ENCODE measurements around the gene MYO3A. TPM values are rescaled to one million over a fixed set of nuclear protein-coding genes. Genes with fewer than 3 reads are reported as not detected.
"Not testable (repeated sequence)": the region's sequence is repeated elsewhere in the genome, so short reads cannot be mapped to it uniquely, and the experiment has no call there.

Gene MYO3A
- total RNA-seq, 1 donor = 0.10 TPM

DNA sequence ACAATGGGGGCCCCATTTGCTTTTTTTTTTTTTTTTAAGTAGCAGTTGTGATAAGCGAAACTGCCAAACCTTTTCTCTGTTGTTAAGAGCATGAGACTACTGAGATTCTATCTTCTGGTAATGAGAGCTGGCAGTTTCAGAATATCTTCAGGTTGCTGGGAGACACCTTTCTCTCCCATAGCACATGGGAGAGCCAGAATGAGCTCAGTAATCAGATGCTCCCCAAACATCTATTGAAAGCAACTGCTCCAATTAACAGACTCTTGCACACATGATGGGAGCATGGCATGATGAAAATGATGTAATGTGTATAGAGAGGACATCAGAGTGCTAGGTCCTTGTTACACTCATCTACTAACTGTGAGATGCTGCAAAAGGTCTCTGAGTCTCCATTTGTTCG is 18.8 kb downstream of the MYO3A start:
- Histone ChIP-seq H3K27me3 (ENCODE audit: insufficient read depth, low read length) (no peaks in the 10 kb centered on the region), H3K4me1 (ENCODE audit: insufficient read depth, low read length) (no peaks in the 10 kb centered on the region), H3K4me3 (ENCODE audit: low read length) (no peak overlapping the region), H3K9me3 (ENCODE audit: low read depth, low read length) (no peaks in the 10 kb centered on the region)

DNA sequence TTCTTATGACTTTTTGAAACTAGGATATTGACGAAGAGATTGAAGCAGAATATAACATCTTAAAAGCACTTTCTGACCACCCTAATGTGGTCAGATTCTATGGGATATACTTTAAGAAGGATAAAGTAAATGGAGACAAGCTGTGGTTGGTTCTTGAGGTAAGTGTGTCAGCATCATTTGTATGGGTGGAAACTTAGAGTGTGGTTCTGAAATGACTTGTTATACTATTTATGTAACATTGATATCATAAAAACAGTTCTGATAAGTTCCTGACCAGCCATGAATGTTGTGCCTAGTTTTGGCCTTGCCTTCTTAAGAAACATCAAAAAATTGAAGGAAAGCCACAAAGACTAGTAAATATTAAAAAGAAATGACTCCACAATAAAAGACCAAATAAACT is 20.8 kb downstream of the MYO3A start:
- Histone ChIP-seq H3K9me3 (ENCODE audit: low read depth, low read length) (no peaks in the 10 kb centered on the region), H3K27me3 (ENCODE audit: insufficient read depth, low read length) (no peaks in the 10 kb centered on the region), H3K4me1 (ENCODE audit: insufficient read depth, low read length) (no peaks in the 10 kb centered on the region), H3K4me3 (ENCODE audit: low read length) (no peak overlapping the region)

DNA sequence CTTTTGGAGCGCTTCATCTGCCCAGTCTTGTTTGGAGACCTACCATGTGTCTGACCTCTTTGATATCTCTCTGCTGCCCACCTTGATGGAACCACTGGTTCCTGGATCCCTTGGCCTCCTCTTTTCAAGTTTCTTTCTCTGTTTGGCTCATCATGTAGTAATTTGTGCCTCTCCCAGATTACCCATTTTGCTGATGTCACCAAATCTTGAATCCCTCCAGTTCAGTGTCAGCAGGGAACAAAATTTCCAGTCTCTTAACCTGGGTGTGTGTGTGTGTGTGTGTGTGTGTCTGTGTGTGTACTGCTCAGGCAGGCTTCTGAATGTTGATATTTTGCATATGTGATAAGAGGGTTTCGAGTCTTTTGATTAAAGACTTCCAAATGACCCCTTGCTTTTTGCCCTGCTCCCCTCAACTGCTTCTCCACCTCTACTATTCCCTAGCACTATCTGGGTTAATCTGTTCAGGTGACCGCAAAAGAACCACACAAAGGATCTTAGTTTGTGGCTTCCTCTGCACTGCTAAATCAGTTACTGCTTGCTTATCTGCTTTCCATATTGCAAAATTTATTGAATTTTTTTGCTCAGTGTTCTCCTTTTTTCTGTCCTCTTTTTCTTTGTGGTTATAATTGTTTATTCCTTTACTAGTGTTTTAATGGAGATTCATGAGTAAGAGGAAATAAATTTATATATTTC is 25.7 kb downstream of the MYO3A start:
- no peaks in the 10 kb centered on the region for H3K4me1 ChIP-seq (ENCODE audit: insufficient read depth, low read length)
- peaks cover 4% of the 10 kb centered on the region for H3K27me3 ChIP-seq (ENCODE audit: insufficient read depth, low read length)
- H3K9me3 ChIP-seq (ENCODE audit: low read depth, low read length) = no peaks in the 10 kb centered on the region

DNA sequence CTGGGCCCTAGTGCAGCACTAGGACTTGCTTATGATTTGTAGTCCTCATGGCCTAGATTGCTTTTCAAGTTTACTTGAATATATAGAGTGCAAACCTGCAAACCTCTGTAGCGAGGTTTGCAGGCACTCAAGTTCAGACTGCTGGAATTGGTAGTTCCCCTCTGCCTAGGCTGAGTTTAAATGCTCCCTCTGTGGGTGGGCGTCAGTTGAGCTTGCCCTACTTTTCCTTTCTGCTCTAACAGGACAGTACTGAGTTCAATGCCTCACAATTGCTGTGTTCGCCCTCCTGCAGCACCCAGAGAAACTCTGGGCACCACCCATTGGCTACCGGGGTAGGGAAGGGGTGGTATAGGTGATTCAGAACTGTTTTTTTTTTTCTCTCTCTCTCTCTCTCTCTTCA is 31.6 kb downstream of the MYO3A start:
- Histone ChIP-seq H3K4me3 (ENCODE audit: low read length) (no peak overlapping the region), H3K9me3 (ENCODE audit: low read depth, low read length) (no peaks in the 10 kb centered on the region), H3K27me3 (ENCODE audit: insufficient read depth, low read length) (peaks cover 4% of the 10 kb centered on the region), H3K4me1 (ENCODE audit: insufficient read depth, low read length) (no peaks in the 10 kb centered on the region)

More for the DNA sequence above, 25.7 kb downstream of the MYO3A start:
- H3K4me3 ChIP-seq (ENCODE audit: low read length) = no peak overlapping the region

DNA sequence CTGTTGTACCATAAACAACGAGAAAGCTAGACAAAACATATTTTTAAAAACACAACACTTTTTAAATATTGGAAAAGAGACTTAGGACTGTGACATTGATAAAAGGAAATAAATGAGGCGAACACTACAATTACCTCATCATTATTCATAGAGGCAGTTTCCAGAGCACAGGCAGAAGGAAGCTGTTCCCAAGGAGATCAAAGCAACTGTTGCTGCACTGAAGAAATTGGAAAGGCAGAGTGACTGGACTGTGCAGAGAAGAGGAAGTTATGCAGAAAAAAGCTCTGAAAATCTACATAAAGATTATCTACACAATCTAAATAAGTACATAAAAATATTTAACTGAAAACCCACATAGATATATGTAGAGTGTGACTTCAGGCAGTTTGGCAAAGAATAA is 32.8 kb downstream of the MYO3A start:
- Histone ChIP-seq H3K9me3 (ENCODE audit: low read depth, low read length) (no peaks in the 10 kb centered on the region), H3K4me3 (ENCODE audit: low read length) (no peak overlapping the region), H3K4me1 (ENCODE audit: insufficient read depth, low read length) (no peaks in the 10 kb centered on the region), H3K27me3 (ENCODE audit: insufficient read depth, low read length) (peaks cover 4% of the 10 kb centered on the region)

DNA sequence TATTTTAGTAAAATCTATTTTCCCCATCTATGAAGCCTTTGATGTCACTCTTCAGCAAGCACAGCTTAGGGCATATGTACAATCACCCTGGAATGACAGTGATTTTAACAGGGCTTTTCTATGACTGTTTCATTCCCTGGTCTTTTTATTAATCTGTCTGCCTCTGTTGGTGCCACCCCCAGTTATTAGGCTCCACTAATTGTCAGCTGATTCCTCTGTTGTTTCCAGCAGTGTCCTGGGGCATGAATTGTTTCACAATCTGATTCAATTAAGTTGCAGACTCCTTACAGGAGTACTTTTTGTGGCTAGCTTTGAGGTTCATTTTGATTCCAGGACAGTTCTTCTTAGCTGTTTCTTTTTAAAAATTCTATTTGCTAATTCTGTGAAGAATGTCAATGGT is 38.6 kb downstream of the MYO3A start:
- no peak overlapping the region for H3K4me3 ChIP-seq (ENCODE audit: low read length)
- H3K27me3 ChIP-seq (ENCODE audit: insufficient read depth, low read length) = no peaks in the 10 kb centered on the region
- H3K9me3 ChIP-seq (ENCODE audit: low read depth, low read length) = no peaks in the 10 kb centered on the region
- H3K4me1 ChIP-seq (ENCODE audit: insufficient read depth, low read length) = no peaks in the 10 kb centered on the region

DNA sequence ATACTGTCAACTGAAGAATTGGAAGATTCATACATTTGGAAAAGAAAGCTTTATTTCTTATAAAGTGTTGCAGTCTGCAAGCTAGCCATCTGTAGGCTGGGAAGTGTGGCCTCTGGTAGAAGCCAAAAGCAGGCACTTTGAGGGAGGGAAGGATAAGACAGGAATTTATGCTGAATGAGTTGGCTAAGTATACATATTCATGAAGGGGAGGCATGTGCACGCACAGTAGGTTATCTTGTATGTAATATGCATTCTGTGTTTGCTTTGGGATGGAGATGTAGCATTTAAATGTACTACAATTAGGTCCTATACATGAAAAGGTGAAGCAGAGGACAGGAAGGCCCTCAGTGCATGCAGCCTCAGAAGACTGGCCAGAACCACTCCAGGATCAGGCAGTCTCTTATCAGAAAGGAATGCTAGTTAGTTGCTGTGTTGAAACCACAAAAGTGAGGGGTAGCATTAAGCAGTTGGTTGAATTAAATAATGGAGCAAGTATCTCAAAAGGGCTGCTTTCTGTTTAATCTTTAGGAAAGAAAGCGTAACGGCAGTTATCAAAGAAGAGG is 40.9 kb downstream of the MYO3A start:
- no peaks in the 10 kb centered on the region for H3K4me1 ChIP-seq (ENCODE audit: insufficient read depth, low read length)
- H3K4me3 ChIP-seq (ENCODE audit: low read length) = no peak overlapping the region
- no peaks in the 10 kb centered on the region for H3K9me3 ChIP-seq (ENCODE audit: low read depth, low read length)
- H3K27me3 ChIP-seq (ENCODE audit: insufficient read depth, low read length) = no peaks in the 10 kb centered on the region

DNA sequence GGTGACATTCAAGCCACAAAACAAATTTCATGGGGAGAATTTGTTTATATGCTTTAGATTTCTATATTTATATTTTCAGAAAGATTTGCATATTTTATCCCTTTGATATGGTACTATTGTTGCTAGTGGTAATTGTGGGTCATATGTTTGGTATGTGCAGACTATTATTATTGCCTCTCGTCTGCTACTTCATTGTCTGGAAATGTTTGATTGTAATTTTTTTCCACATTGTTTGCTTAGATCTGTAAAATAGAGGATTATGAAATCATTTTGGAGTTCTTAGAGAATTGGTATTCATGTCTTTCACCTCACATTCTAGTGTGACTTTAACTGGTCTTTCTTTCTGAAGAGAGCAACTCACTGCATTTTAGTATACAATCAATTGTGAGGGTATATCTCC is 44.7 kb downstream of the MYO3A start:
- H3K4me3 ChIP-seq (ENCODE audit: low read length) = no peak overlapping the region
- H3K4me1 ChIP-seq (ENCODE audit: insufficient read depth, low read length) = no peaks in the 10 kb centered on the region
- no peaks in the 10 kb centered on the region for H3K9me3 ChIP-seq (ENCODE audit: low read depth, low read length)
- H3K27me3 ChIP-seq (ENCODE audit: insufficient read depth, low read length) = no peaks in the 10 kb centered on the region

DNA sequence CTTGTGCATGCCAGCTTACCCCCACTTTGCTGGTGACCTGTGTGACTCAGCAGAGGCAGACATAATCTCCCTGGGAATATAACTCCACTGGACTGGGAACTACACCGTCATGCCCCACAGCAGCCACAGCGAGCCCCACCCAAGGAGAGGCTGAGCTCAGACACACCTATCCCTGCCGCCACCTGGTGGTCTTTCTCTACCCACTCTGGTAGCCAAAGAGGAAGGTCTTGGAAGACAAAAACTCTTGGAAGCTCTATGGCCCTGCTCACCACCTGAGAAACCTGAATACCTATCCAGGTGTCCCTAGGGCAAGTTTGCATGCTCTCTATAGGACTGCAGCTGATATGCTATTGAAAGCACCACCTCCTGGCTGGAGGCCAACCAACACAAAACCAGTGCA is 48.1 kb downstream of the MYO3A start:
- Histone ChIP-seq H3K4me3 (ENCODE audit: low read length) (no peak overlapping the region), H3K9me3 (ENCODE audit: low read depth, low read length) (no peaks in the 10 kb centered on the region), H3K27me3 (ENCODE audit: insufficient read depth, low read length) (no peaks in the 10 kb centered on the region), H3K4me1 (ENCODE audit: insufficient read depth, low read length) (no peaks in the 10 kb centered on the region)

DNA sequence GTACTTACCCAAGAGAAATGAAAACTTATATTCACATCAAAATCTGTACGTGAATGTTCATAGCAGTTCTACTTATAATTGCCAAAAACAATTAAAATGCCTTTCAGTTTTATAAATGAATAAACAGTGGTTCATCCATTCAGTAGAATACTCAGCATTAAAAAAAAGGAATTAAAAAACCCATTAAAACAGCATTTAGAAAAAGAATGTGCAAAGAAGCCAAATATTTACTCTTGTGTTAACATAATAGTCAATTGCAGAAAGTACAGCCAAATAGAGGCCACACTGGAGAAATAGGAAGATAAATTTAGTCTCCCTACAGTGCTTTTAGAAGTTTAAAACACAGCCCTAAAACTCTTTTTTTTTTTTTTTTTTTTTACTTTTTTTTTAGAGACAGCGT is 54.6 kb downstream of the MYO3A start:
- Histone ChIP-seq H3K4me3 (ENCODE audit: low read length) (no peak overlapping the region), H3K27me3 (ENCODE audit: insufficient read depth, low read length) (no peaks in the 10 kb centered on the region), H3K4me1 (ENCODE audit: insufficient read depth, low read length) (no peaks in the 10 kb centered on the region), H3K9me3 (ENCODE audit: low read depth, low read length) (no peaks in the 10 kb centered on the region)

DNA sequence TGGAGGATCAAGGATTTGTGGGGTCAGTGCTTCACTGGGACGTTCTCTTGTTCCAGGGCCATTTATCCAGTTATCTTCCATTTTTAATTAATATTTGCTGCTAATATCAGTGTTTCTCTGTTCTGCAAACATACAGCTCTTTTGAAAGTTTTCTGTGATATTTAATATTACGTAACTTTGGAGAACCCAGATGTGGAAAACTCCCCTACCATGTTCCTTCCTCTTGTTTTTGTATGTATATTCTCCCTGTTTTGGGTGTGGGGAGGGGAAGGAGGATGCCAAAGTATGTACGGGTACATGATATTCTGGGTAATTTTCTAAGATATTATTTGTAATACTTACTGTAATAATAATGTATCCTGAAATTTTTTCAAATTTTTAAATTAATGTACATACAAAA is 55.9 kb downstream of the MYO3A start:
- Histone ChIP-seq H3K4me3 (ENCODE audit: low read length) (no peak overlapping the region), H3K27me3 (ENCODE audit: insufficient read depth, low read length) (no peaks in the 10 kb centered on the region), H3K4me1 (ENCODE audit: insufficient read depth, low read length) (no peaks in the 10 kb centered on the region), H3K9me3 (ENCODE audit: low read depth, low read length) (no peaks in the 10 kb centered on the region)

DNA sequence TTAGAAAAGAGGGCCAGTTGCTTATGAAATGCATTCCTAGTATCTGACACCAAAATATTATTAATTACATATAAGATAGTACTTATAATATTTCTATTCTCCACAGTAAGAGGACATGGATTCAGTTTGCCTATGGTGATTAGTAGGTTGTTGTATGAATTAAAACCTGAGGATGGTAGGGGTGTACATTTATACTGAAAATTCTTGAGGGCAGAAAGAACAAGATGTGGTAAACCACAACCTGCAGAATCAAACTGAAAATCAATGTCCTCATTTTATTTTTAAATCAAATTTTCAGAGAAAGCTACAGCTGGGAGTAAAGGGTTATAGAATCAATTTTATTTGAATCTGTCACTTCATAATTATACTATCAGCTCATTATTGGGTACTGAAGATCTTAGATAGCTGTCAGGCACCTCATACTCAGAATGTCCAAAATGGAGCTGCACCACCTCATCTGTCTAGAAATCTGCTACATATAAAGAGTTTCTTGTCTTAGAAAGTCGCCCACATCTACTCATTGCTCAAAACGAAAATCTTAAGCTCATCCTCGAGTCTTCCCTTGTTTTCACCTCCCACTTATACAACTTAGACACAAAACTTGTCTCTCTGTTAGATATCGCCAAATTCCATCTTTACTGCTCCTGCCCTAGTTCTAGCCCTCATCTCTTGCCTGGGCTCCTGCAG is 65.4 kb downstream of the MYO3A start:
- Histone ChIP-seq H3K4me1 (ENCODE audit: insufficient read depth, low read length) (no peaks in the 10 kb centered on the region), H3K4me3 (ENCODE audit: low read length) (no peak overlapping the region), H3K27me3 (ENCODE audit: insufficient read depth, low read length) (no peaks in the 10 kb centered on the region), H3K9me3 (ENCODE audit: low read depth, low read length) (no peaks in the 10 kb centered on the region)

DNA sequence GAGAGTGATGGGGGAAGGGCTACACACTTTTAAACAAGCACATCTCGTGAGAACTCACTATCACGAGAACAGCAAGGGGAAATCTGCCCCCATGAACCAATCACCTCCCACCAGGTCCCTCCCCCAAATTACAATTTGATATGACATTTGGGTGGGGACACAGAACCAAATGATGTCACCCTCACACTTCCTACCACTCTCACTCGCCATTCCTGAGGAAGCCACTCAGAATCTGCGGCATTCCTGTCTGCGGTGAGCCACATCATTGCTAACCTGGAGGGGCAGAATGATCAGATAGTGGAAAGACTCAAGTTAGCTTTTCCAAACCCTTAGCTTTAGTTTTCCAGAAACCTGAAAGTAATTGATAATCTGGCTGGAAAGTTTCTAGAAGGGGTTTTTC is 66.9 kb downstream of the MYO3A start:
- H3K9me3 ChIP-seq (ENCODE audit: low read depth, low read length) = no peaks in the 10 kb centered on the region

DNA sequence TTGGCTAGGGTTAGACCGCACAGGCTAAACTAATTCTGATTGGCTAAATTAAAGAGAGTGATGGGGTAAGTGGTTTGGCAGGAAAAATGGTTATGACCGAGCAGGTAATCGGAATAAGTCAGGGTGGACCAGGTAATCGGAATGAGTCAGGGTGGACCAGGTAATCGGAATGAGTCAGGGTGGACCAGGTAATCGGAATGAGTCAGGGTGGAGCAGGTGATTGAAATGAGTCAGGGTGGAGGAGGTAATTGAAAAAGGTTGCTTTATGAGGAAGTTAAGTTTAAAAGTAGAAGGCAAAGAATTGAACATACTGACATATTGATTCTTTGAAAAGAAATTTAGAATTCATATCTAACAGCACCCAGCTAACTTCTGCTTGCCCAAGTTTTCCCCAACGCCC is 68.4 kb downstream of the MYO3A start:
- H3K4me1 ChIP-seq (ENCODE audit: insufficient read depth, low read length); H3K9me3 ChIP-seq (ENCODE audit: low read depth, low read length): not testable (repeated sequence)

More for the DNA sequence above, 66.9 kb downstream of the MYO3A start:
- no peaks in the 10 kb centered on the region for H3K4me1 ChIP-seq (ENCODE audit: insufficient read depth, low read length)
- no peak overlapping the region for H3K4me3 ChIP-seq (ENCODE audit: low read length)
- H3K27me3 ChIP-seq (ENCODE audit: insufficient read depth, low read length) = no peaks in the 10 kb centered on the region

DNA sequence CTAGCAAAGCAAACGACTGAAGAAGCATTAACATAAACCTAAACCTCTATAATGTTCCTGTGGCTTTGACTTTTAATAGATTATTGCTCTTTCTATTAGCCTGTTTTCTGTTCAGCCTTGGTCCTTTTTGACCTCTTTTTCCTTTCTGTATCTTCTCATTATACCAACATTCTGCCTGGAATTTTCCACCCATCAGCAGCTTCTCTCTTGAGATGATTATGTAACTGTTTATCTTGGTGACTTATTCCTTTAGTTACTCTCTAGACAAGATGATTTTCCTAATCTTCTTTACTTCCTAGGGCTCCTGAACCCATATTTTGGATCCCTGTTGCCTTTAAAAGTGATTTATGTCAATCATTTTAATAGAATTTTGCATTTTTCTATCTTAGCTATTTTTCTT is 81.1 kb downstream of the MYO3A start:
- Histone ChIP-seq H3K27me3 (ENCODE audit: insufficient read depth, low read length) (no peaks in the 10 kb centered on the region), H3K4me1 (ENCODE audit: insufficient read depth, low read length) (no peaks in the 10 kb centered on the region), H3K9me3 (ENCODE audit: low read depth, low read length) (no peaks in the 10 kb centered on the region), H3K4me3 (ENCODE audit: low read length) (no peak overlapping the region)

More for the DNA sequence above, 68.4 kb downstream of the MYO3A start:
- H3K4me3 ChIP-seq (ENCODE audit: low read length); H3K27me3 ChIP-seq (ENCODE audit: insufficient read depth, low read length): not testable (repeated sequence)

DNA sequence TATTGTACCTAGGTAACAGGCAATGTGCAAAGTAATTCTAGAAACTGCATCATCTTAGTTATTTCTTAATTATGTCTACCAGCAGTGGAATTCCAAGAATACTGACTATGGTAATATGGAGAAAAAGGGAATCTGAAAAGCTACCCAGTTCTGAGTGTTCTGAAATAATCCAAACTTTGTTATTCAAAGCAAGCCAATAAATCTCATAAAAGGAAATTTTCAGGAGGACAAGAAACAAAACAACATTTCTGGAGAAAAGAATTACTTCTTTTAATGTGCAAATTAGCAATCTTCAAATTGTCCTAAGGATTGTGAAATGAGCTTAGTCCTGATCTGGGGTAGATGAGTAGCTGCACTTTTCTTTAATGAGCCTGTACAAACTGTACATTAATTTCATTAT is 88.8 kb downstream of the MYO3A start:
- Histone ChIP-seq H3K4me1 (ENCODE audit: insufficient read depth, low read length) (no peaks in the 10 kb centered on the region), H3K9me3 (ENCODE audit: low read depth, low read length) (no peaks in the 10 kb centered on the region), H3K27me3 (ENCODE audit: insufficient read depth, low read length) (no peaks in the 10 kb centered on the region), H3K4me3 (ENCODE audit: low read length) (no peak overlapping the region)
